Right lobe of liver (tissue), 6 donors: ENCODE results near the gene PTPRD. TPM values are rescaled to one million over a fixed set of nuclear protein-coding genes. Genes with fewer than 3 reads are reported as not detected.

ENCODE experiments used
- ATAC-seq, 4 donors: fragments of 200-7000 bp; cut with Tn5 transposase; one replicate each; pipeline ENCODE4 v1.9.1; 2020; ENCODE audit warnings: mild to moderate bottlenecking in 4 of 4, moderate library complexity in 4 of 4
- DNase-seq, 3 donors: peaks; one replicate each; pipeline ENCODE4 v3.0.0-alpha.2; 2020
- H3K27ac ChIP-seq, 3 donors: fragments of 200-600 bp; one replicate each; pipeline ENCODE4 v1.8.0; 2022
- H3K27me3 ChIP-seq, 2 donors: fragments of 200-600 bp; one replicate each; pipeline ENCODE4 v1.8.0; 2022
- H3K36me3 ChIP-seq, 4 donors: fragments of 200-600 bp; sonication (generic) in 1 of 4; one replicate each; pipeline versions ENCODE4 v1.5.1 to v1.8.0; 2017 to 2022; ENCODE audit warnings: control low read depth in 1 of 4
- H3K4me1 ChIP-seq, 4 donors: fragments of 200-600 bp; sonication (generic) in 1 of 4; one replicate each; pipeline versions ENCODE4 v1.5.1 to v1.8.0; 2017 to 2022; ENCODE audit warnings: control low read depth in 1 of 4
- H3K4me3 ChIP-seq, 3 donors: fragments of 200-600 bp; one replicate each; pipeline ENCODE4 v1.8.0; 2022
- H3K9me3 ChIP-seq, 4 donors: fragments of 200-600 bp; sonication (generic) in 1 of 4; one replicate each; pipeline versions ENCODE4 v1.5.1 to v1.8.0; 2017 to 2022; ENCODE audit warnings: control low read depth in 1 of 4
- CTCF ChIP-seq, 4 donors: fragments of 200-600 bp in 3 of 4; fragments of 450-650 bp in 1 of 4; IDR thresholded peaks; one replicate each; pipeline versions ENCODE4 v1.5.1 to v1.8.0; 2016 to 2022; ENCODE audit warnings: antibody characterized with exemption in 4 of 4, mild to moderate bottlenecking in 2 of 4
- POLR2A ChIP-seq: fragments of 450-650 bp; IDR thresholded peaks from one replicate; pipeline ENCODE4 v1.6.1; 2017; ENCODE audit warnings: antibody characterized with exemption, mild to moderate bottlenecking
- WGBS: methylation state at CpG from one replicate; pipeline ENCODE4 v1.1.6; 2018; ENCODE audit warnings: low coverage, low lambda C conversion rate; ENCODE audit not compliant: insufficient coverage; ENCODE audit errors: missing lambda C conversion rate; 5-methylcytosine and 5-hydroxymethylcytosine counted together
- intact Hi-C, 2 donors: fragments of 100-400 bp; cut with DNase I; formaldehyde crosslinking; loops; one replicate each; pipeline versions ENCODE4 v1.11.2 to v1.14.1; 2022
- total RNA-seq, 6 experiments: library from RNA; depleted of rRNA in 2 of 6; stranded (reverse); fragments of >200 nt in 2 of 6; fragmentation: NEBNext Ultra II Directional in 3 of 6; extraction: Animal tissue kit (Norgen Biotek cat#: 25700) in 3 of 6; gene quantifications; one replicate each; pipeline versions ENCODE4 v1.1.0 to v1.2.4, GENCODE V29; 2016 to 2023
- donor health status: DM: no; HTN: yes; CAD: no.
- donor health status: DM: no; HTN: no; CAD: no.
- donor health status: DM: no; HTN: no; CAD: no.
- donor health status: DM: no; HTN: yes; CAD: no.
- donor health status: DM: no; HTN: yes; CAD: no.

PTPRD gene
- total RNA-seq, 6 experiments from 2014 or later: 5.4 to 29.8 (median 13.9) TPM

- H3K9me3 ChIP-seq: no peaks in the 10 kb centered on the region
- peaks cover 0 to 23% (median 10%) of the 10 kb centered on the region in 4 donors for H3K4me1 ChIP-seq
- no peak overlapping the region for H3K27ac ChIP-seq
- WGBS: 73% methylated on average over 2 of the region's 2 CpGs
- intact Hi-C loops: no loop called here
- ATAC-seq: no peak
- H3K27me3 ChIP-seq: no peaks in the 10 kb centered on the region
- no peak overlapping the region for H3K4me3 ChIP-seq
- DNase-seq: no peak
- no peaks in the 10 kb centered on the region for H3K36me3 ChIP-seq
- TF ChIP-seq CTCF (IDR thresholded peaks at IDR 0.05) (no peak), POLR2A (no peak)
These were observed 1657.5 kb downstream of the PTPRD start for GRCh38 chr9:8955315-8955714.

- TF ChIP-seq CTCF (IDR thresholded peaks at IDR 0.05) (no peak), POLR2A (no peak)
- no peak for ATAC-seq
- no peak for DNase-seq
- no peaks in the 10 kb centered on the region for H3K4me1 ChIP-seq
- H3K9me3 ChIP-seq: no peaks in the 10 kb centered on the region
- H3K27me3 ChIP-seq: no peaks in the 10 kb centered on the region
- no peak overlapping the region for H3K4me3 ChIP-seq
- WGBS: 50% methylated on average over 1 of the region's 1 CpG
- intact Hi-C loops: no loop called here
- H3K36me3 ChIP-seq: no peaks in the 10 kb centered on the region
- no peak overlapping the region for H3K27ac ChIP-seq
These were observed 1666.3 kb downstream of the PTPRD start for GRCh38 chr9:8946461-8946860.

DNA sequence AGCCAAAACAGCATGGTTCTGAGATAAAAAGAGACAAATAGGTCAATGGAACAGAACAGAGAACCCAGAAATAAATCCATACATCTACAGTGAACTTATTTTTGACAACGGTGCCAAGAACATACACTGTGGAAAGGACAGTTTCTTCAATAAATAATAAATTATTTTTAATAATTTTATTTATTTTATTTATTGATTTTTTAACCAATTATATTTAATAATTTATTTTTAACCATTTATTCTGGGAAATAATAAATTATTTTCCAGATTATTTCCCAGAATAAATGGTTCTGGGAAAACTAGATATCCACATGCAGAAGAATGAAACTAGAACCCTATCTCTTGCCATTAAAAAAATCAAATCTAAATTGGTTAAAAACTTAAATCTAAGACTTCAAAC is 1669.4 kb downstream of the PTPRD start:
- ATAC-seq (no peak), DNase-seq (no peak)
- Histone ChIP-seq H3K27me3 (no peaks in the 10 kb centered on the region), H3K27ac (no peak overlapping the region), H3K4me1 (no peaks in the 10 kb centered on the region), H3K36me3 (no peaks in the 10 kb centered on the region), H3K4me3 (no peak overlapping the region), H3K9me3 (no peaks in the 10 kb centered on the region)
- intact Hi-C loops: no loop called here
- TF ChIP-seq POLR2A (no peak), CTCF (IDR thresholded peaks at IDR 0.05) (no peak)
- 53% methylated on average over 1 of the region's 1 CpG for WGBS

- Histone ChIP-seq H3K4me1 (no peaks in the 10 kb centered on the region), H3K36me3 (no peaks in the 10 kb centered on the region), H3K9me3 (no peaks in the 10 kb centered on the region), H3K27me3 (no peaks in the 10 kb centered on the region), H3K4me3 (no peak overlapping the region), H3K27ac (no peak overlapping the region)
- no peak for DNase-seq
- no peak for ATAC-seq
- intact Hi-C loops: no loop called here
- no peak for TF ChIP-seq CTCF (IDR thresholded peaks at IDR 0.05)
- TF ChIP-seq POLR2A: no peak
These were observed 1672.2 kb downstream of the PTPRD start for GRCh38 chr9:8940650-8941049.

DNA sequence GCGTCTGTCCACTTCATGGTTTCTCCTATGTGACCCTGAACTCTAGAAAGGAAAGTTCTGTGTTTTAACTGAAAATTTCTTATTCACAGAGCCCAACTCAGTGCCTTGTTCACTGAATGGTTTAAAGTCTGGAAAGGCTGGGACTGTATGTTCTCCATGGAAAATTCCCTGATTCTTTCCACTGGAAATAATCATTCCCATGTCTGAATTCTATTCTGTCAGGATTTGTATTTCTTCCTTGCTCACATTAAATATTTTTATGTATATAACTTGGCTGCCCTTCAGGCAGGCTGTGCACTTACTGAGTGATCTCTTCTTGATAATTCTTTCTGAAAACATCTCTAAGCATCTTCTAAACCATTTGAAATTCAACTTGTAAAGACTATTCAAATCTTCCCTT is 1686.3 kb downstream of the PTPRD start:
- no peaks in the 10 kb centered on the region for H3K4me1 ChIP-seq
- H3K27ac ChIP-seq: no peak overlapping the region
- intact Hi-C loops: no loop called here
- no peaks in the 10 kb centered on the region for H3K36me3 ChIP-seq
- DNase-seq: no peak
- ATAC-seq: no peak
- no peaks in the 10 kb centered on the region for H3K27me3 ChIP-seq
- no peaks in the 10 kb centered on the region for H3K9me3 ChIP-seq
- TF ChIP-seq CTCF (IDR thresholded peaks at IDR 0.05): no peak
- no peak for TF ChIP-seq POLR2A
- no peak overlapping the region for H3K4me3 ChIP-seq
- WGBS: 100% methylated on average over 1 of the region's 1 CpG
